GM18498 (cell line): ENCODE measurements around the gene HSPA5.
"Not testable (repeated sequence)": the region's sequence is repeated elsewhere in the genome, so short reads cannot be mapped to it uniquely, and the experiment has no call there.

ENCODE experiments used
- ATAC-seq: cut with Tn5 transposase; IDR thresholded peaks from one replicate; pipeline ENCODE4 v1.9.1; 2021; ENCODE audit warnings: mild to moderate bottlenecking, moderate library complexity; ENCODE audit not compliant: unreplicated experiment

HSPA5 gene

GRCh38 chr9:125194466-125194865 is 46.7 kb downstream of the HSPA5 start:
- not testable (repeated sequence) for ATAC-seq

- no peak for ATAC-seq
These were observed 50.8 kb downstream of the HSPA5 start for GRCh38 chr9:125190361-125190801.

GRCh38 chr9:125189361-125190289 is 51.5 kb downstream of the HSPA5 start, which contains the start of gene PPP6C:
PPP6C (minus strand) TSS chr9:125189803; CDS start chr9:125189718, 85 bp downstream.
- ATAC-seq, result peak; percentile 94

DNA sequence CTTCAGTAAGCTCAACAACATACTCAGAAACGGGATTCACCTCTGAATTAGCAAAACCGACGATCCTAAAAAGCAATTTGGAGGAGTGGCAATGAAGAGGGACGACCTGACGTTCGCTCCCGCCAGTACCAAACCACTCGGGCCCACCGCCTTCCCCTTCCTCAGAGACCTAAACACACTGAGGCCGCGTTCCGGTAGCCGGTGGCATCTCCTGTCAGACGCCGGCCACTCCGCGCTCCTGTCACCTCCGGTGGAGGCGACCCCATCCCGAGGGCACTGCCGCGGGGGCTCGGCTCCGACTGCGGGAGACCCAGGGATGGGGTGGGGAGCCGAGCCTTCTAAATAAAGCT is 52.2 kb downstream of the HSPA5 start:
- ATAC-seq, result peak; percentile 13
